ENCODE results near the gene ANKS1B. TPM values are rescaled to one million over a fixed set of nuclear protein-coding genes. Genes with fewer than 3 reads are reported as not detected.

ANKS1B gene
- total and polyA plus RNA-seq, 7 donors, result 1.0 to 57.3 (median 30.1) TPM; not detected in 1

DNA sequence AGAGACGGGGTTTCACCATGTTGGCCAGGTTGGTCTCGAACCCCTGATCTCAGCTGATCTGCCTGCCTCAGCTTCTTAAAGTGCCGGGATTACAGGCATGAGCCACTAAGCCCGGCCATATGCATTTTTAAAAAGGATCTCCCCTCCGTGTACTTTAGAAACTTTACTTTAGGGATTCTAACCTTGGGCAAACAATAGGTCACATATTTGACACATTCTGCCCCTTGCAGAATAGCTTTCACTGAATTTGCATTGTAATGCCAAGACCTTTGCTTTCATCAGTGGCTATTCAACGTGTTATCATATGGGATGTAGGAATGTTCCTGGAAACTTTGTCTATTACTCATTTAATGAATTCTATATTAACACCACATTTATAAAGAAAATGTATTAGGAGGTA, 11.4 kb upstream of the ANKS1B start:
- H3K4me3 ChIP-seq, result no peak overlapping the region
- TF ChIP-seq POLR2AphosphoS5 (IDR thresholded peaks at IDR 0.05) (no peak), EP300 (IDR thresholded peaks at IDR 0.05) (no peak), POLR2A (IDR thresholded peaks at IDR 0.05) (no peak)
- TF ChIP-seq, protein P1, sequence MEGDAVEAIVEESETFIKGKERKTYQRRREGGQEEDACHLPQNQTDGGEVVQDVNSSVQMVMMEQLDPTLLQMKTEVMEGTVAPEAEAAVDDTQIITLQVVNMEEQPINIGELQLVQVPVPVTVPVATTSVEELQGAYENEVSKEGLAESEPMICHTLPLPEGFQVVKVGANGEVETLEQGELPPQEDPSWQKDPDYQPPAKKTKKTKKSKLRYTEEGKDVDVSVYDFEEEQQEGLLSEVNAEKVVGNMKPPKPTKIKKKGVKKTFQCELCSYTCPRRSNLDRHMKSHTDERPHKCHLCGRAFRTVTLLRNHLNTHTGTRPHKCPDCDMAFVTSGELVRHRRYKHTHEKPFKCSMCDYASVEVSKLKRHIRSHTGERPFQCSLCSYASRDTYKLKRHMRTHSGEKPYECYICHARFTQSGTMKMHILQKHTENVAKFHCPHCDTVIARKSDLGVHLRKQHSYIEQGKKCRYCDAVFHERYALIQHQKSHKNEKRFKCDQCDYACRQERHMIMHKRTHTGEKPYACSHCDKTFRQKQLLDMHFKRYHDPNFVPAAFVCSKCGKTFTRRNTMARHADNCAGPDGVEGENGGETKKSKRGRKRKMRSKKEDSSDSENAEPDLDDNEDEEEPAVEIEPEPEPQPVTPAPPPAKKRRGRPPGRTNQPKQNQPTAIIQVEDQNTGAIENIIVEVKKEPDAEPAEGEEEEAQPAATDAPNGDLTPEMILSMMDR (IDR thresholded peaks at IDR 0.05), result no peak
- intact Hi-C loops (cut with DNase I), result no loop called here
- no peaks in the 10 kb centered on the region for H3K36me3 ChIP-seq
- 52 to 73% methylated on average over 6 of the region's 6 CpGs for WGBS, 2 donors
- no peaks in the 10 kb centered on the region for H3K4me1 ChIP-seq
- no peaks in the 10 kb centered on the region for H3K27me3 ChIP-seq
- no peak for DNase-seq
- no peaks in the 10 kb centered on the region for H3K9me3 ChIP-seq
- no peak overlapping the region for H3K27ac ChIP-seq

DNA sequence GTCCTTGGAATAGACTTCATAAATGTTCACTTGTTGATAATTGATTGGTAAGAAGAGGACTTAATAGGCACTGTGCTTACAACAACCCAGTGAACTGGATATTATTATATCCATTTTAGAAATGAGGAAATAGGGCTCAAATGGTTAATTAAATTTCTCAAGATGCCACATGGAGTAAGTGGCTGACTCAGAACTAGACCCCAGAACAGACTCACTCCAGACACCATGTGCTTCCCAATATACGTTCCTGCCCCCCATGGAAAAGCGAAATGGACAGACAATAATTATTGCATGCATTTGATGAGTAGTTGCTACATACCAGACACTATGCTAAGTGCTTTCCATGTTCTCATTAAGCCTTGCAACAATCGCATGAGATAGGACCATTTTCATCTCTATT, 895 bp upstream of the ANKS1B start:
- WGBS, 2 donors, result 68 to 69% methylated on average over 3 of the region's 3 CpGs
- H3K4me3 ChIP-seq, result peak overlapping the region; percentile 65 to 82 (median 80)
- H3K9me3 ChIP-seq, result no peaks in the 10 kb centered on the region
- H3K36me3 ChIP-seq, result no peaks in the 10 kb centered on the region
- intact Hi-C loops (cut with DNase I), result loop anchor here (2.0 kb wide), 1 partner anchor 75 kb away; no protein-coding TSS in a partner anchor
- H3K27me3 ChIP-seq, result no peaks in the 10 kb centered on the region
- DNase-seq, result no peak
- peaks cover 0 to 21% (median 16%) of the 10 kb centered on the region in 4 donors for H3K4me1 ChIP-seq
- peak overlapping the region; percentile 80 to 88 (median 84) for H3K27ac ChIP-seq
- TF ChIP-seq, protein P1 (IDR thresholded peaks at IDR 0.05), result no peak
- no peak for TF ChIP-seq POLR2A (IDR thresholded peaks at IDR 0.05)
- TF ChIP-seq POLR2AphosphoS5 (IDR thresholded peaks at IDR 0.05), result no peak
- no peak for TF ChIP-seq EP300 (IDR thresholded peaks at IDR 0.05)

DNA sequence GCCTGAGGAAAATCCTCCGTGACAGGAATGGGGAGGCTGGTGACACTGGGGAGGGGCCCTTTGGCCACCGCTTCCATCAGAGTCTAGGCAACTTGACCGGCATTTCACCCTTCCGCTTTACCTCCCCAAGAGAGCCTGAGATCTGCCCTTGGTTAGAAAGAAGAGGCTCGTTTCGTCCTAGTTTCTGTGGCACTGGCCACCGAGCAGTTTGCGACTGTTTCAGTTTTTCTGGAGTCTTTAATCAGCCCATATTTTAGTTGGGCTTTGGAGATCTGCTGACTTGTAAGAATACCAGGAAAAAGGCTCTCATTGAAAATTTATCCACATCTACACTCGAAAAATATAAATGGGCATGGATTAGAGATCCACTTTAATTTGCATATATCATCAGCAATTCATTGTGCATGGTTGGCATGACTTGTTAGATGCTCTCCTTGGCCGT, 414 bp upstream of the ANKS1B start:
- peaks cover 0 to 21% (median 16%) of the 10 kb centered on the region in 4 donors for H3K4me1 ChIP-seq
- intact Hi-C loops (cut with DNase I), result loop anchor here (2.0 kb wide), 1 partner anchor 74 kb away; no protein-coding TSS in a partner anchor
- no peaks in the 10 kb centered on the region for H3K9me3 ChIP-seq
- no peak for DNase-seq
- H3K36me3 ChIP-seq, result no peaks in the 10 kb centered on the region
- peak overlapping the region; percentile 65 to 82 (median 80) for H3K4me3 ChIP-seq
- TF ChIP-seq POLR2A (IDR thresholded peaks at IDR 0.05) (no peak), EP300 (IDR thresholded peaks at IDR 0.05) (no peak), POLR2AphosphoS5 (IDR thresholded peaks at IDR 0.05) (peak in 1 of 4 donors; percentile 4)
- TF ChIP-seq, protein P1 (IDR thresholded peaks at IDR 0.05), result no peak
- H3K27ac ChIP-seq, result peak overlapping the region; percentile 80 to 88 (median 84)
- H3K27me3 ChIP-seq, result no peaks in the 10 kb centered on the region
- WGBS, 2 donors, result 1 to 5% methylated on average over 10 of the region's 10 CpGs

DNA sequence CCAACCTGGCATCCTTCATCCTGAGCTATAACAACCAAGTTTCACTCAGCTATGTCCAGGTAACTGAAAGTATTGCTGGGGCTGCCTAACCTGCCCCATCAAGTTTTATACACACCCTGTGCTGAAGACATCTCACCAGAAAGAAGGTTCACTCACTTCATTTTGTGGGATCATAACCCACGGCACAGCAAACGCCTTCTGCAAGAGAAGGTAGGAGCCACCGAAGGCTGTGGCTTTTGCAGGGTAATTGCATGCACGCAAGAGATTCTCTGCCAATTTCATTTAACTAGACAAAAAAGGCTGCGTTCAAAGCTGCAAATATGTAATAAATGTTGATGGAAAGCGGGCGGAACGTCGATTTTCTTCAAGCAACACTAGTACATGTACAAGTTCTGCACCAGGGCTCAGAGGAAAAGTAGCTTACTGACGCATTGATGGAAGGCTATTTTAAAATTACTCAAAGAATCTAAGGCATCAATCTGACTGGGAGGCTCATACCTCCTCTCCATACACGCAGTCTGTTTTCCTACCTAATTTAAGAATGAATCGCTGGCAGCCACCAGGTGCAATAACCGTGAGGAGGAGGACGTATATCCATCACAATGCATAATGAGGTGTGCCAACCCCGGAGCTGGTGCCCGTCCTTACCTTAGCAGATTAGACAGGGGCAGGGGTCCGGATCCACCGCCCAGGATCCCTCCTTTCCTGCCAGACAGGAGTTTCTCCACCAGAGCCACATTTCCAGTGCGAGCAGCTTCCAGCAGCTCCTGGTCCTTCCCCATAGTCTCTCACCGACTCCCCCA, 1.1 kb downstream of the ANKS1B start:
- Histone ChIP-seq H3K9me3 (no peaks in the 10 kb centered on the region), H3K36me3 (no peaks in the 10 kb centered on the region), H3K27ac (peak overlapping the region; percentile 80 to 88 (median 84)), H3K27me3 (no peaks in the 10 kb centered on the region), H3K4me1 (peaks cover 0 to 31% (median 20%) of the 10 kb centered on the region in 4 donors), H3K4me3 (peak overlapping the region; percentile 71 to 82 (median 80))
- WGBS, 2 donors, result 13 to 33% methylated on average over 20 of the region's 20 CpGs
- DNase-seq, result no peak
- no peak for TF ChIP-seq POLR2A (IDR thresholded peaks at IDR 0.05)
- no peak for TF ChIP-seq EP300 (IDR thresholded peaks at IDR 0.05)
- TF ChIP-seq, protein P1 (IDR thresholded peaks at IDR 0.05), result no peak
- TF ChIP-seq POLR2AphosphoS5 (IDR thresholded peaks at IDR 0.05), result no peak
- intact Hi-C loops (cut with DNase I), result loop anchor here (1.0 to 2.0 kb wide), 2 partner anchors 73 to 173 kb away; no protein-coding TSS in a partner anchor
